MM.1S (cell line): ENCODE measurements around the gene SPNS2.

ENCODE experiments used
- EZH2phosphoT487 ChIP-seq: fragments of 300-600 bp; sonication (generic); IDR thresholded peaks from 2 replicates; pipeline ENCODE4 v1.6.1; 2018; ENCODE audit warnings: antibody characterized with exemption, low read length
- TF ChIP-seq, protein P1 (sequence below): fragments of 300-600 bp; sonication (generic); IDR thresholded peaks from 2 replicates; pipeline ENCODE4 v1.5.1; 2016; ENCODE audit warnings: antibody characterized with exemption, low read length, mixed read lengths

DNA sequence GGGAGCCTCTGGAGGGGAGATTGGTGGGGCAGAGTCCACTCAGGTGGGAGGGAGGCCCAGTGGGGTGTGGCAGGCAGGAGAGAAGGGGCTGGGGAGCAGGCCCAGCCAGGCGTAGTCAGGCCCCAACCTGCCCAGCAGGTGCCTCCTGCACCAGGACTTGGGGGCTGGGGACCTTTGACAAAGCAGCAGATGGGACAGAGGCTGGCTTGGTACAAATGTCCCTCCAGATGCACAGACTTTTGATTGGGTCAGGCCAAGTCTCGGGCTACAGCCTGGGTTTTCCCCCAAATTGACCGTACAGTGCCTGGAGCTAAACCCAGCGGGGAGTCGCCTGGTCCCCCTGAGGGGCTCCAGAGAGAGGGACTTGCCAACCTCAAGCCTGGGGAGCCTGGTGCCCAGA, 61.3 kb downstream of the SPNS2 start:
- TF ChIP-seq, protein P1, sequence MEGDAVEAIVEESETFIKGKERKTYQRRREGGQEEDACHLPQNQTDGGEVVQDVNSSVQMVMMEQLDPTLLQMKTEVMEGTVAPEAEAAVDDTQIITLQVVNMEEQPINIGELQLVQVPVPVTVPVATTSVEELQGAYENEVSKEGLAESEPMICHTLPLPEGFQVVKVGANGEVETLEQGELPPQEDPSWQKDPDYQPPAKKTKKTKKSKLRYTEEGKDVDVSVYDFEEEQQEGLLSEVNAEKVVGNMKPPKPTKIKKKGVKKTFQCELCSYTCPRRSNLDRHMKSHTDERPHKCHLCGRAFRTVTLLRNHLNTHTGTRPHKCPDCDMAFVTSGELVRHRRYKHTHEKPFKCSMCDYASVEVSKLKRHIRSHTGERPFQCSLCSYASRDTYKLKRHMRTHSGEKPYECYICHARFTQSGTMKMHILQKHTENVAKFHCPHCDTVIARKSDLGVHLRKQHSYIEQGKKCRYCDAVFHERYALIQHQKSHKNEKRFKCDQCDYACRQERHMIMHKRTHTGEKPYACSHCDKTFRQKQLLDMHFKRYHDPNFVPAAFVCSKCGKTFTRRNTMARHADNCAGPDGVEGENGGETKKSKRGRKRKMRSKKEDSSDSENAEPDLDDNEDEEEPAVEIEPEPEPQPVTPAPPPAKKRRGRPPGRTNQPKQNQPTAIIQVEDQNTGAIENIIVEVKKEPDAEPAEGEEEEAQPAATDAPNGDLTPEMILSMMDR: no peak
- TF ChIP-seq EZH2phosphoT487: no peak
